Neutrophil (primary cell): ENCODE measurements around the gene C2orf78.
A peak's percentile ranks its signal among the peaks of the same experiment; 100 is the strongest.

ENCODE experiments used
- H3K27ac ChIP-seq: fragments of 200-600 bp; sonication (generic); 2 replicates; pipeline ENCODE4 v1.5.1; 2016; ENCODE audit warnings: mild to moderate bottlenecking, moderate library complexity
- H3K27me3 ChIP-seq: fragments of 200-600 bp; sonication (generic); 2 replicates; pipeline ENCODE4 v1.6.0; 2016; ENCODE audit warnings: mild to moderate bottlenecking
- H3K36me3 ChIP-seq: fragments of 200-600 bp; sonication (generic); 2 replicates; pipeline ENCODE4 v1.5.1; 2017
- H3K4me1 ChIP-seq, 2 experiments: fragments of 200-600 bp in 1 of 2; sonication (generic) in 1 of 2; 1 replicate in 1 of 2; 2 replicates in 1 of 2; pipeline versions ENCODE4 v1.5.1 to v1.6.1; 2013 to 2016; ENCODE audit warnings: low read depth in 1 of 2, low read length in 1 of 2, mild to moderate bottlenecking in 1 of 2, moderate library complexity in 1 of 2; ENCODE audit not compliant: control insufficient read depth in 1 of 2, insufficient read depth in 1 of 2
- H3K4me3 ChIP-seq, 2 experiments: fragments of 200-600 bp in 1 of 2; sonication (generic) in 1 of 2; 1 replicate in 1 of 2; 2 replicates in 1 of 2; pipeline ENCODE4 v1.5.1; 2013 to 2016; ENCODE audit warnings: low read depth in 1 of 2, low read length in 1 of 2, mild to moderate bottlenecking in 1 of 2, moderate library complexity in 1 of 2
- H3K9me3 ChIP-seq: fragments of 200-600 bp; sonication (generic); 2 replicates; pipeline ENCODE4 v1.5.1; 2016
- CTCF ChIP-seq: fragments of 200-600 bp; sonication (generic); IDR thresholded peaks from 2 replicates; pipeline ENCODE4 v1.5.1; 2016; ENCODE audit warnings: antibody characterized with exemption

Gene C2orf78

GRCh38 chr2:73836141-73836943 lies 52.4 kb downstream of the C2orf78 start:
- H3K4me1 ChIP-seq, result peaks cover 38 to 49% of the 10 kb centered on the region in 2 experiments
- TF ChIP-seq CTCF, result no peak
- no peaks in the 10 kb centered on the region for H3K27me3 ChIP-seq
- peaks cover 4% of the 10 kb centered on the region for H3K36me3 ChIP-seq
- H3K27ac ChIP-seq, result peak overlapping the region; percentile 83
- H3K9me3 ChIP-seq, result no peaks in the 10 kb centered on the region
- H3K4me3 ChIP-seq, result no peak overlapping the region

GRCh38 chr2:73837847-73838585 lies 54.0 kb downstream of the C2orf78 start:
- Histone ChIP-seq H3K27ac (peak overlapping the region; percentile 84), H3K4me3 (no peak overlapping the region), H3K27me3 (no peaks in the 10 kb centered on the region), H3K9me3 (no peaks in the 10 kb centered on the region), H3K36me3 (peaks cover 4% of the 10 kb centered on the region), H3K4me1 (peaks cover 38 to 49% of the 10 kb centered on the region in 2 experiments)
- TF ChIP-seq CTCF, result no peak

- Histone ChIP-seq H3K9me3 (no peaks in the 10 kb centered on the region), H3K36me3 (no peaks in the 10 kb centered on the region), H3K27me3 (no peaks in the 10 kb centered on the region), H3K4me1 (peaks cover 38 to 49% of the 10 kb centered on the region in 2 experiments), H3K27ac (peak overlapping the region; percentile 84), H3K4me3 (no peak overlapping the region)
- TF ChIP-seq CTCF, result no peak
Measured at GRCh38 chr2:73838889-73839534, 55.0 kb downstream of the C2orf78 start.

GRCh38 chr2:73839653-73840411 lies 55.8 kb downstream of the C2orf78 start:
- no peak for TF ChIP-seq CTCF
- Histone ChIP-seq H3K36me3 (peaks cover 4% of the 10 kb centered on the region), H3K4me3 (no peak overlapping the region), H3K27me3 (no peaks in the 10 kb centered on the region), H3K9me3 (no peaks in the 10 kb centered on the region), H3K27ac (peak overlapping the region; percentile 84), H3K4me1 (peaks cover 38 to 43% of the 10 kb centered on the region in 2 experiments)
